BLaER1 (cell line): ENCODE results near the gene PLGRKT.
A peak's percentile ranks its signal among the peaks of the same experiment; 100 is the strongest.
"Not testable (repeated sequence)": the region's sequence is repeated elsewhere in the genome, so short reads cannot be mapped to it uniquely, and the experiment has no call there.

Experiments used
- H3K27ac ChIP-seq: shearing (Covaris generic); formaldehyde crosslinking; 2 replicates; pipeline ENCODE4 v1.8.1; 2022
- H3K27me3 ChIP-seq: shearing (Covaris generic); formaldehyde crosslinking; 2 replicates; pipeline ENCODE4 v1.8.1; 2022
- H3K36me3 ChIP-seq: shearing (Covaris generic); formaldehyde crosslinking; 2 replicates; pipeline ENCODE4 v1.8.1; 2022
- H3K4me1 ChIP-seq: shearing (Covaris generic); formaldehyde crosslinking; 2 replicates; pipeline ENCODE4 v1.8.1; 2022
- H3K4me2 ChIP-seq: shearing (Covaris generic); formaldehyde crosslinking; 2 replicates; pipeline ENCODE4 v1.8.1; 2022
- H3K4me3 ChIP-seq: shearing (Covaris generic); formaldehyde crosslinking; 2 replicates; pipeline ENCODE4 v1.8.1; 2022
- H3K9ac ChIP-seq: shearing (Covaris generic); formaldehyde crosslinking; 2 replicates; pipeline ENCODE4 v1.8.1; 2022
- H3K9me3 ChIP-seq: shearing (Covaris generic); formaldehyde crosslinking; 2 replicates; pipeline ENCODE4 v1.8.1; 2022
- H4K20me1 ChIP-seq: shearing (Covaris generic); formaldehyde crosslinking; 2 replicates; pipeline ENCODE4 v1.8.1; 2022
- Cebpa-rat ChIP-seq: shearing (Covaris generic); IDR thresholded peaks from 2 replicates; pipeline ENCODE4 v1.8.1; 2022

PLGRKT gene

GRCh38 chr9:5452286-5452609, 14.5 kb upstream of the PLGRKT start:
- Histone ChIP-seq H3K4me2 (peak overlapping the region; percentile 87), H3K4me3 (no peak overlapping the region), H3K27me3 (no peaks in the 10 kb centered on the region), H3K4me1 (peaks cover 30% of the 10 kb centered on the region), H3K9me3 (no peaks in the 10 kb centered on the region), H3K36me3 (no peaks in the 10 kb centered on the region), H3K9ac (no peak overlapping the region), H3K27ac (no peak overlapping the region), H4K20me1 (no peaks in the 10 kb centered on the region)
- no peak for TF ChIP-seq Cebpa-rat

- H3K4me2 ChIP-seq = peak within 1 kb of the TSS; percentile 87
- peaks cover 30% of the 10 kb centered on the region for H3K4me1 ChIP-seq
- peak within 1 kb of the TSS; percentile 52 for H3K27ac ChIP-seq
- no peaks in the 10 kb centered on the region for H3K27me3 ChIP-seq
- no peaks in the 10 kb centered on the region for H3K36me3 ChIP-seq
- peak within 1 kb of the TSS; percentile 76 for H3K9ac ChIP-seq
- peak within 1 kb of the TSS; percentile 70 for H3K4me3 ChIP-seq
- no peak for TF ChIP-seq Cebpa-rat
- H3K9me3 ChIP-seq = no peaks in the 10 kb centered on the region
- no peaks in the 10 kb centered on the region for H4K20me1 ChIP-seq
Measured at GRCh38 chr9:5450359-5451091, 12.8 kb upstream of the PLGRKT start, which contains the start of gene CD274. TSS of gene CD274 (plus strand) at chr9:5450542. CDS start at chr9:5456114, 5,572 bp downstream.

- H3K9me3 ChIP-seq = no peaks in the 10 kb centered on the region
- H3K4me3 ChIP-seq = peak overlapping the region; percentile 70
- peak overlapping the region; percentile 52 for H3K27ac ChIP-seq
- H3K36me3 ChIP-seq = no peaks in the 10 kb centered on the region
- peaks cover 30% of the 10 kb centered on the region for H3K4me1 ChIP-seq
- H4K20me1 ChIP-seq = no peaks in the 10 kb centered on the region
- no peaks in the 10 kb centered on the region for H3K27me3 ChIP-seq
- H3K9ac ChIP-seq = peak overlapping the region; percentile 76
- peak overlapping the region; percentile 87 for H3K4me2 ChIP-seq
- no peak for TF ChIP-seq Cebpa-rat
Measured at GRCh38 chr9:5449521-5450358, 12.0 kb upstream of the PLGRKT start.

- no peak overlapping the region for H3K4me3 ChIP-seq
- no peaks in the 10 kb centered on the region for H3K36me3 ChIP-seq
- H3K27me3 ChIP-seq = no peaks in the 10 kb centered on the region
- H3K9ac ChIP-seq = no peak overlapping the region
- no peak overlapping the region for H3K27ac ChIP-seq
- TF ChIP-seq Cebpa-rat = no peak
- no peaks in the 10 kb centered on the region for H3K9me3 ChIP-seq
- no peak overlapping the region for H3K4me2 ChIP-seq
- H4K20me1 ChIP-seq = no peaks in the 10 kb centered on the region
- peaks cover 30% of the 10 kb centered on the region for H3K4me1 ChIP-seq
Measured at GRCh38 chr9:5448461-5449435, 11.0 kb upstream of the PLGRKT start.

DNA sequence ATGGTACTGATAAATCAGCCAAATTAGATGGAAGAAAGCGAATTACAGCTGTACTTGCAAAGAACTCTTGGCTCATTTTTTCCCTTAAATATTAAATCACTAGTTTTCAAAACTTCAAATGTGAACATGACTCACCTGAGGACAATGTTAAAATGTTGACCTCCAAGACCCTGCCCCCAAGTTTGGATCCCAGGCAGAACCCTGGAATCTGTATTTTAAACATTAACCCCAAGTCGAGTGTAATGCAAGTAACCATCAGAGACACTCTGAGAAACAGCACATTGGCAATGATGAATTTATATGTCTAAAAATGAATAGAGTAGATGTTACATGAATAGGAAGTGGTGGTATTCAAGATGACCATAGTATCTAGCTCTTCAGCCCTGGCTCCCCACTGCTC, 10.3 kb upstream of the PLGRKT start:
- Histone ChIP-seq H3K9ac (no peak overlapping the region), H3K4me1 (peaks cover 30% of the 10 kb centered on the region), H3K4me3 (no peak overlapping the region), H3K4me2 (no peak overlapping the region), H3K36me3 (no peaks in the 10 kb centered on the region), H3K27me3 (no peaks in the 10 kb centered on the region), H4K20me1 (no peaks in the 10 kb centered on the region), H3K27ac (no peak overlapping the region), H3K9me3 (no peaks in the 10 kb centered on the region)
- no peak for TF ChIP-seq Cebpa-rat

DNA sequence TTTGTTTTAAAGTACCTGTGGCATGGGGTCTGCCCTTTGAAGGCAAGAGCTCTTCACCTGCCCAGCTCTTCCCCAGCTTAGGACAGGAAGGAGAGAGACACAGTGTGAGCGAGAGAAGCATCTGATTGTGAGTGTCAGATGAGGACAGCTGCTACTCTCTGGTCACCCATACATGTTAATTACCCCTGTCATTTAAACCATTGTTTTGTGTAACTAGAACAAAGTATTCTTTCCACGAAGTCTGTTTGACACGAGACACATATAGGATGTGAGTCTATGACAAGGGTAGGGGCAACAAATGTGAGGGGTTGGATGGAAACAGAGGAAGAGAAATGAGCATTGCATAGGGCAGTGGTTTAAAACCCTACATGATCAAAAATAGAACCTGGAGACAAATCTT, 9.6 kb upstream of the PLGRKT start:
- H3K9ac ChIP-seq = no peak overlapping the region
- no peaks in the 10 kb centered on the region for H3K36me3 ChIP-seq
- H4K20me1 ChIP-seq = no peaks in the 10 kb centered on the region
- H3K27ac ChIP-seq = no peak overlapping the region
- no peaks in the 10 kb centered on the region for H3K27me3 ChIP-seq
- TF ChIP-seq Cebpa-rat = no peak
- no peak overlapping the region for H3K4me3 ChIP-seq
- no peaks in the 10 kb centered on the region for H3K9me3 ChIP-seq
- peaks cover 27% of the 10 kb centered on the region for H3K4me1 ChIP-seq
- no peak overlapping the region for H3K4me2 ChIP-seq

DNA sequence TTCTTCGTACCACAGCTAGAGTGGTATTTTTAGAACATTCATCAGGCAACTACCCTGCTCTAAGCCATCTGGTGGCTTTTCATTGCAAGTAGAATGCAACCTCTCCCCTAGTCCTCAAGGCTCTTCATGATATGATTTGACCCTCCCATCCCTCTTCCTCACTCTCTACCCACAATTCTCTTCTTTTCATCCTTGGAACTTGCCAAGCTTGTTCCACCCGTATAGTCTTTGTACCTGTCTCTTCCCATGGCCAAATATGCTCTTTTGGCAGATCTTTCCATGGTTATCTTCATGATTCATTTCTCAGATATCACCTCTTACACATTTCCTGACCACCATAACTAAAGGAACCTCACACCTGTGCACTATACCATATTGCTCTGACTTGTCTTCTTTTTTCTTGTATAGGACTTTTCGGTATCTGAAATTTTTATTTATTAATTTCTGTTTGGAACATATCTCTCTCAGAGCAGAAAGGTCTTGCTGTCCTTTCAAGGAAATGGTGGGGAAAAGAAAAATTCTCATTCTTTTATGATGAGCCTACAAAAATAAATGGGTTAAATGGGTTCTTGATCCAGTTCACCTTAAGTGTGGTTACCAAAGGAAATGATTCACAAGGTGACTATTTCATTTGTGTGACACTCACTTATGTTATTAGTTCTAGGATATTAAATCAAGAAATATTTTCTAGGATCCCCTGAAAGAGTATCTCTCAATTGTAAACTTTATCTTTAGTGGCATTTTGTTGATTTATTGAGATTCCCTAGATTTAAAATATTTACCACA, 8.9 kb upstream of the PLGRKT start:
- peaks cover 20% of the 10 kb centered on the region for H3K4me1 ChIP-seq

DNA sequence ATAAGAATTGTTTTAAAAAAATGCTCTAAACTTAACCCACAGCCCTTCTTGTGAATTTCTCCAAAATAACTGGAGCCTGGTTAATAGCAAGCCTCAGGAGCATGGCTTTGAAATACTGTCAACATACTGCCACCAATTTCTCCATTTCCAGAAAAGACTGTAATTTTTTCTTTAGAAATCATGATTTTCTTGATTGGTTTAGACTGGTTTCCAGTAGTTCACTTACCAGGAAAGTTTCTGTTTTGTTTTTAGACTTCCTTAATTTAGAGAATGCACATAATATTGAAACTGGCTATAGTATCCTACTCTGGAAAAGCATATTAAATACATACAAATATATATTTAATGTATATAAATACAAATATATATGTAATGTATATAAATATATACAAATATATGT, 8.2 kb upstream of the PLGRKT start:
- Histone ChIP-seq H3K4me1 (peaks cover 12% of the 10 kb centered on the region), H3K9ac (no peak overlapping the region), H3K27ac (no peak overlapping the region), H4K20me1 (no peaks in the 10 kb centered on the region), H3K9me3 (no peaks in the 10 kb centered on the region), H3K27me3 (no peaks in the 10 kb centered on the region), H3K36me3 (no peaks in the 10 kb centered on the region), H3K4me2 (no peak overlapping the region), H3K4me3 (no peak overlapping the region)
- no peak for TF ChIP-seq Cebpa-rat

More for the DNA sequence above, 8.9 kb upstream of the PLGRKT start:
- H3K36me3 ChIP-seq = no peaks in the 10 kb centered on the region
- no peak overlapping the region for H3K4me2 ChIP-seq
- no peaks in the 10 kb centered on the region for H4K20me1 ChIP-seq
- no peaks in the 10 kb centered on the region for H3K9me3 ChIP-seq
- no peak for TF ChIP-seq Cebpa-rat
- no peak overlapping the region for H3K9ac ChIP-seq
- H3K27ac ChIP-seq = no peak overlapping the region
- no peaks in the 10 kb centered on the region for H3K27me3 ChIP-seq
- H3K4me3 ChIP-seq = no peak overlapping the region

DNA sequence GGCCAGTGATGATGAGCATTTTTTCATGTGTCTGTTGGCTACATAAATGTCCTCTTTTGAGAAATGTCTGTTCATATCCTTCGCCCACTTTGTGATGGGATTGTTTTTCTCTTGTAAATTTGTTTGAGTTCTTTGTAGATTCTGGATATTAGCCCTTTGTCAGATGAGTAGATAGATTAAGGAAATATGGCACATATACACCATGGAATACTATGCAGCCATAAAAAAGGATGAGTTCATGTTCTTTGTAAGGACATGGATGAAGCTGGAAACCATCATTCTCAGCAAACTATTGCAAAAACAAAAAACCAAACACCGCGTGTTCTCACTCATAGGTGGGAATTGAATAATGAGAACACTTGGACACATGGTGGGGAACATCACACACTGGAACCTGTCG, 7.4 kb upstream of the PLGRKT start:
- H3K4me2 ChIP-seq = not testable (repeated sequence)

More for the DNA sequence above, 7.4 kb upstream of the PLGRKT start:
- H3K27ac ChIP-seq, H4K20me1 ChIP-seq, H3K4me1 ChIP-seq, H3K27me3 ChIP-seq, H3K36me3 ChIP-seq, H3K4me3 ChIP-seq, H3K9me3 ChIP-seq, H3K9ac ChIP-seq: not testable (repeated sequence)
